ENCODE data around the gene ERI3. TPM values are rescaled to one million over a fixed set of nuclear protein-coding genes. Genes with fewer than 3 reads are reported as not detected.

ERI3 gene
- total RNA-seq, 4 donors from 2014 or later, result 27.0 to 35.1 (median 31.8) TPM

DNA sequence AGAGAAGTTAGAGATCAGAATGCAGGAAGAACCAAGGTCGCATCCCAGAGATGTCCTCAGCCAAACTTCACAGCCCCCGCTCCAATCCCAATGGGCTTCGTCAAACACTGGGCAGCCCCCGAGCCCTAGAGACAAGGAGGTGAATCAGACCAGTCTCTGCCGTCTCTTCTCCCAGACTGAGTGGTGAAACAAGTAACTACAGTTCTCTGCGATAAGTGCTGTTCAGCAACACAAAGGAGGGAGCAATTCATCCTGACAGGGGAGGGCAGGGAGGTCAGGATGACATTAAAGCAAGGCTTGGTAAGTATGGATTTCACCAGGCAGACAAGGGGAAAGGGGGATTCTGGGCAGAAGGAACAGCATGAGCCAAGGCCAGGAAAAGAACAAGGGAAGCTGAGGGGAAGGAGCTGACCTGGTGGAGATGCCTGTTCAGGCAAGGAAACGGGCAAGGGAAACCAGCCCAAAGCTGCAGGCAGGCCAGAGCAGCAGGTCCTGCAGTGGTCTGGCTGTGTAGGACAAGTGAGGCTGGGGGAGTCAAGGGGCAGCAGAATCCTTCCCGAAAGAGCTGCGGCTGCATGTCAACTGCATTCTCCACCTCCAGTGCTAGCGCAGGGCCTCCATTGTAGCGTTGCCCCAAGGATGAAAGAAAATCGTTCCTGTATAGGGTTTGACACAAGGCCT lies 13.6 kb upstream of the ERI3 start:
- no peak for TF ChIP-seq POLR2A (IDR thresholded peaks at IDR 0.05)
- TF ChIP-seq, protein P1, sequence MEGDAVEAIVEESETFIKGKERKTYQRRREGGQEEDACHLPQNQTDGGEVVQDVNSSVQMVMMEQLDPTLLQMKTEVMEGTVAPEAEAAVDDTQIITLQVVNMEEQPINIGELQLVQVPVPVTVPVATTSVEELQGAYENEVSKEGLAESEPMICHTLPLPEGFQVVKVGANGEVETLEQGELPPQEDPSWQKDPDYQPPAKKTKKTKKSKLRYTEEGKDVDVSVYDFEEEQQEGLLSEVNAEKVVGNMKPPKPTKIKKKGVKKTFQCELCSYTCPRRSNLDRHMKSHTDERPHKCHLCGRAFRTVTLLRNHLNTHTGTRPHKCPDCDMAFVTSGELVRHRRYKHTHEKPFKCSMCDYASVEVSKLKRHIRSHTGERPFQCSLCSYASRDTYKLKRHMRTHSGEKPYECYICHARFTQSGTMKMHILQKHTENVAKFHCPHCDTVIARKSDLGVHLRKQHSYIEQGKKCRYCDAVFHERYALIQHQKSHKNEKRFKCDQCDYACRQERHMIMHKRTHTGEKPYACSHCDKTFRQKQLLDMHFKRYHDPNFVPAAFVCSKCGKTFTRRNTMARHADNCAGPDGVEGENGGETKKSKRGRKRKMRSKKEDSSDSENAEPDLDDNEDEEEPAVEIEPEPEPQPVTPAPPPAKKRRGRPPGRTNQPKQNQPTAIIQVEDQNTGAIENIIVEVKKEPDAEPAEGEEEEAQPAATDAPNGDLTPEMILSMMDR (IDR thresholded peaks at IDR 0.05), result no peak
- Histone ChIP-seq H3K4me3 (no peak overlapping the region), H3K4me1 (no peaks in the 10 kb centered on the region), H3K27me3 (peaks cover 0 to 14% (median 0%) of the 10 kb centered on the region in 4 donors), H3K36me3 (no peaks in the 10 kb centered on the region), H3K27ac (no peak overlapping the region), H3K9me3 (no peaks in the 10 kb centered on the region)
- no peak for DNase-seq
- WGBS, 2 donors, result 81 to 86% methylated on average over 11 to 12 of the region's 12 CpGs
- intact Hi-C loops (cut with DNase I), result no loop called here

- no peaks in the 10 kb centered on the region for H3K4me1 ChIP-seq
- H3K27ac ChIP-seq, result no peak overlapping the region
- H3K4me3 ChIP-seq, result no peak overlapping the region
- H3K9me3 ChIP-seq, result no peaks in the 10 kb centered on the region
- H3K36me3 ChIP-seq, result no peaks in the 10 kb centered on the region
- TF ChIP-seq, protein P1 (IDR thresholded peaks at IDR 0.05), result no peak
- no peak for TF ChIP-seq POLR2A (IDR thresholded peaks at IDR 0.05)
- DNase-seq, result no peak
- no CpG with 5 or more reads among the region's 1 CpG for WGBS, 2 donors
- H3K27me3 ChIP-seq, result peaks cover 0 to 14% (median 0%) of the 10 kb centered on the region in 4 donors
- intact Hi-C loops (cut with DNase I), result no loop called here
These were observed 12.9 kb upstream of the ERI3 start for GRCh38 chr1:44367944-44368343.

DNA sequence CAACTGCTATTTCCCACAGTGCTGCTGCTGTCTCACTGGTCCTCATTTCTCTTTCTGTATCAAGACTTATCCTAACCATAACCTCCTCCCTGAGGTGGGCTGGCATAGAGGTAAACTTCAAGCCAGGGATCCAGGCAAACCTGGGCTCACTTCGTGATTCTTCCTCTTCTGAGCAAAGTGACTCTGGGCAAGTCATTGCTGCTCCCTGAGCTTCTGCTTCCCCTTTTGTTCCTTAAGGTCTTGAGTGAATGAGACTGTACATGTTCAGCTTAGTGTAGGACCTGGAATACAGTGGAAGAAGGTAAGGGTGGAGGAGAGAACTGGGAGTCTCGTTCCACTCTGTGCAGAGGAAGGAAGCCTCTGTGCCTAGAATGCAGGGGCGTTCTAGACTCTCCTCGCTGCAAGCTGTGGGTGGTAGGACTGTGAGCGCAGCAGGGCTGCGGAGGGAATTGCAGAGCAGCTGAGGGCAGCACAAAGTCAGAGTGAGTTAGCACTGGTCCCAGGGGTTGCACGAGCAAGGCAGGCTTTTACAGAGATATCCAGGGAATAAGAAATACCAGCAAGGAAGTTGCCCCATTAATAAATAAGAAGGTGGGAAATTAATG lies 11.4 kb upstream of the ERI3 start:
- Histone ChIP-seq H3K36me3 (no peaks in the 10 kb centered on the region), H3K4me3 (no peak overlapping the region), H3K9me3 (no peaks in the 10 kb centered on the region), H3K27me3 (peaks cover 0 to 14% (median 0%) of the 10 kb centered on the region in 4 donors), H3K27ac (no peak overlapping the region), H3K4me1 (no peaks in the 10 kb centered on the region)
- intact Hi-C loops (cut with DNase I), result no loop called here
- no peak for TF ChIP-seq POLR2A (IDR thresholded peaks at IDR 0.05)
- TF ChIP-seq, protein P1 (IDR thresholded peaks at IDR 0.05), result no peak
- 79 to 88% methylated on average over 7 of the region's 7 CpGs for WGBS, 2 donors
- DNase-seq, result no peak

GRCh38 chr1:44361478-44361877 lies 6.4 kb upstream of the ERI3 start:
- 68 to 72% methylated on average over 4 of the region's 4 CpGs for WGBS, 2 donors
- TF ChIP-seq, protein P1 (IDR thresholded peaks at IDR 0.05), result no peak
- no peak for TF ChIP-seq POLR2A (IDR thresholded peaks at IDR 0.05)
- Histone ChIP-seq H3K27me3 (peaks cover 0 to 9% (median 0%) of the 10 kb centered on the region in 4 donors), H3K4me3 (no peak overlapping the region), H3K36me3 (no peaks in the 10 kb centered on the region), H3K27ac (no peak overlapping the region), H3K4me1 (no peaks in the 10 kb centered on the region), H3K9me3 (no peaks in the 10 kb centered on the region)
- intact Hi-C loops (cut with DNase I), result no loop called here
- no peak for DNase-seq

DNA sequence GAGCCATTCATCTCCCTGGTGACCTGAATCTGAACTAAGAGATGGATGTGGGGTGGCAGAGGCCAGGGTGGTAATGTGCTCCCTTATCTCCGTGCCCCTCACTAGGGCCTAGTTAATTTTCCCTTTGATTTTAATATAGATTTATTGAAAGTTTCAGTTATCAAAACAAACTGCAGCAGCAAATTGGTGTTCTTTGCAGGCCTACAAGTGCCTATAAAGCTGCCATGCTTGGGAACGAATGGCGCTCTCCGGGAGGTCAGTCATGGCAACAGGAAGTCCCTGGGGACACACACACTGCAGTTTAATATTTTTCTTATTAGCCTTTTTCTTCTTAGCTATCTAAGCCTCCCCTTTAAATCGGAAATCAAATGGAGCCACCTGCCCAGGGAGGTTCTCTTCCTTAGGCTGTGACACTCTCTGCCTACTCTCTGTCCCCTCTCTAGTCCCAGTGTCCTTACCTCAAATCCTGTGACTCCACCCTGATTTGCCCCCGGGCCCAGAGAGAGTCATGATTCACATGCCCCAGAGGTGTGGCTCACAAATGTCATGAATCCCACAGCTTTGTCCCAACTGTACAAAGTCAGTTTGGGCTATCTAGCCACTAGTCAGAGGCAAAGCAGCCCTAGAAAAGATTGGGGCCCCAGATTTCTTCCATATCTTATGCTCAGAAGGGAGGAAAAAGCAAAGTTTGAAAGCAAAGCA lies 4.3 kb upstream of the ERI3 start:
- intact Hi-C loops (cut with DNase I), result no loop called here
- TF ChIP-seq, protein P1 (IDR thresholded peaks at IDR 0.05), result no peak
- TF ChIP-seq POLR2A (IDR thresholded peaks at IDR 0.05), result no peak
- Histone ChIP-seq H3K4me1 (peaks cover 2 to 9% (median 3%) of the 10 kb centered on the region in 3 donors), H3K27me3 (no peaks in the 10 kb centered on the region), H3K36me3 (no peaks in the 10 kb centered on the region), H3K27ac (no peak overlapping the region), H3K9me3 (no peaks in the 10 kb centered on the region), H3K4me3 (no peak overlapping the region)
- DNase-seq, result no peak
- 68 to 76% methylated on average over 6 of the region's 6 CpGs for WGBS, 2 donors
